Measurements from ENCODE around the gene NDRG3. TPM values are rescaled to one million over a fixed set of nuclear protein-coding genes. Genes with fewer than 3 reads are reported as not detected.

The NDRG3 gene
- total RNA-seq, 2 experiments from 2014 or later: 16.3 to 17.1 TPM

GRCh38 chr20:36775196-36775595 is 29.3 kb upstream of the NDRG3 start:
- H3K4me3 Mint-ChIP-seq: no peak overlapping the region
- H3K27ac Mint-ChIP-seq: no peak overlapping the region
- H3K27me3 Mint-ChIP-seq: peaks cover 3% of the 10 kb centered on the region
- H3K9me3 Mint-ChIP-seq: no peaks in the 10 kb centered on the region
- peaks cover 9% of the 10 kb centered on the region for H3K4me1 Mint-ChIP-seq
- DNase-seq: no peak
- H3K36me3 Mint-ChIP-seq: peaks cover 6% of the 10 kb centered on the region

- Mint-ChIP-seq H3K4me3 (peak within 1 kb of the TSS; percentile 86), H3K27me3 (peaks cover 3% of the 10 kb centered on the region), H3K4me1 (peaks cover 12% of the 10 kb centered on the region), H3K9me3 (no peaks in the 10 kb centered on the region), H3K36me3 (peaks cover 8% of the 10 kb centered on the region), H3K27ac (peak within 1 kb of the TSS; percentile 94)
- DNase-seq: peak; percentile 99
Measured at GRCh38 chr20:36773597-36774390, 27.9 kb upstream of the NDRG3 start, which contains the start of gene DSN1. Gene DSN1 (minus strand): TSS chr20:36773763. CDS start chr20:36771458, 2,305 bp downstream.

GRCh38 chr20:36773107-36773596 is 27.3 kb upstream of the NDRG3 start:
- H3K4me1 Mint-ChIP-seq: peaks cover 12% of the 10 kb centered on the region
- peaks cover 8% of the 10 kb centered on the region for H3K36me3 Mint-ChIP-seq
- H3K4me3 Mint-ChIP-seq: peak overlapping the region; percentile 86
- H3K27me3 Mint-ChIP-seq: peaks cover 3% of the 10 kb centered on the region
- H3K27ac Mint-ChIP-seq: peak overlapping the region; percentile 94
- no peaks in the 10 kb centered on the region for H3K9me3 Mint-ChIP-seq
- no peak for DNase-seq

- Mint-ChIP-seq H3K27ac (peak overlapping the region; percentile 44), H3K4me1 (peaks cover 15% of the 10 kb centered on the region), H3K27me3 (peaks cover 3% of the 10 kb centered on the region), H3K36me3 (peaks cover 8% of the 10 kb centered on the region), H3K4me3 (no peak overlapping the region), H3K9me3 (no peaks in the 10 kb centered on the region)
- DNase-seq: no peak
Measured at GRCh38 chr20:36770680-36771079, 24.8 kb upstream of the NDRG3 start.

- H3K4me3 Mint-ChIP-seq: no peak overlapping the region
- no peak for DNase-seq
- H3K36me3 Mint-ChIP-seq: peaks cover 8% of the 10 kb centered on the region
- H3K9me3 Mint-ChIP-seq: no peaks in the 10 kb centered on the region
- no peak overlapping the region for H3K27ac Mint-ChIP-seq
- peaks cover 14% of the 10 kb centered on the region for H3K4me1 Mint-ChIP-seq
- peaks cover 3% of the 10 kb centered on the region for H3K27me3 Mint-ChIP-seq
Measured at GRCh38 chr20:36768768-36769430, 23.0 kb upstream of the NDRG3 start.

- Mint-ChIP-seq H3K27me3 (no peaks in the 10 kb centered on the region), H3K36me3 (peaks cover 12% of the 10 kb centered on the region), H3K4me3 (no peak overlapping the region), H3K9me3 (no peaks in the 10 kb centered on the region), H3K27ac (no peak overlapping the region), H3K4me1 (peaks cover 3% of the 10 kb centered on the region)
- DNase-seq: no peak
Measured at GRCh38 chr20:36761125-36761524, 15.2 kb upstream of the NDRG3 start.

- no peak overlapping the region for H3K27ac Mint-ChIP-seq
- no peaks in the 10 kb centered on the region for H3K9me3 Mint-ChIP-seq
Measured at GRCh38 chr20:36760647-36761046, 14.8 kb upstream of the NDRG3 start.

GRCh38 chr20:36758276-36758675 is 12.4 kb upstream of the NDRG3 start:
- Mint-ChIP-seq H3K36me3 (peaks cover 13% of the 10 kb centered on the region), H3K27ac (no peak overlapping the region), H3K27me3 (no peaks in the 10 kb centered on the region), H3K4me1 (peaks cover 3% of the 10 kb centered on the region), H3K9me3 (no peaks in the 10 kb centered on the region), H3K4me3 (no peak overlapping the region)
- DNase-seq: no peak

More at GRCh38 chr20:36760647-36761046, 14.8 kb upstream of the NDRG3 start:
- H3K4me3 Mint-ChIP-seq: no peak overlapping the region
- peaks cover 3% of the 10 kb centered on the region for H3K4me1 Mint-ChIP-seq
- no peak for DNase-seq
- H3K36me3 Mint-ChIP-seq: peaks cover 13% of the 10 kb centered on the region
- H3K27me3 Mint-ChIP-seq: no peaks in the 10 kb centered on the region

GRCh38 chr20:36756496-36756895 is 10.6 kb upstream of the NDRG3 start:
- peak overlapping the region; percentile 25 for H3K27ac Mint-ChIP-seq
- H3K9me3 Mint-ChIP-seq: no peaks in the 10 kb centered on the region
- no peaks in the 10 kb centered on the region for H3K27me3 Mint-ChIP-seq
- H3K4me3 Mint-ChIP-seq: no peak overlapping the region
- peaks cover 3% of the 10 kb centered on the region for H3K4me1 Mint-ChIP-seq
- DNase-seq: no peak
- H3K36me3 Mint-ChIP-seq: peaks cover 23% of the 10 kb centered on the region

- H3K4me3 Mint-ChIP-seq: no peak overlapping the region
- H3K27me3 Mint-ChIP-seq: no peaks in the 10 kb centered on the region
- H3K4me1 Mint-ChIP-seq: no peaks in the 10 kb centered on the region
- H3K36me3 Mint-ChIP-seq: peaks cover 31% of the 10 kb centered on the region
- H3K27ac Mint-ChIP-seq: no peak overlapping the region
- peak; percentile 24 for DNase-seq
- no peaks in the 10 kb centered on the region for H3K9me3 Mint-ChIP-seq
Measured at GRCh38 chr20:36754656-36755222, 8.8 kb upstream of the NDRG3 start.

GRCh38 chr20:36752582-36752981 is 6.7 kb upstream of the NDRG3 start:
- Mint-ChIP-seq H3K27me3 (no peaks in the 10 kb centered on the region), H3K36me3 (peaks cover 28% of the 10 kb centered on the region), H3K27ac (no peak overlapping the region), H3K4me3 (no peak overlapping the region), H3K4me1 (no peaks in the 10 kb centered on the region), H3K9me3 (no peaks in the 10 kb centered on the region)
- DNase-seq: no peak

GRCh38 chr20:36745234-36745926 is 510 bp downstream of the NDRG3 start:
- H3K36me3 Mint-ChIP-seq: peaks cover 5% of the 10 kb centered on the region
- peak overlapping the region; percentile 70 for H3K27ac Mint-ChIP-seq
- H3K4me1 Mint-ChIP-seq: peaks cover 21% of the 10 kb centered on the region
- no peaks in the 10 kb centered on the region for H3K9me3 Mint-ChIP-seq
- no peak for DNase-seq
- no peaks in the 10 kb centered on the region for H3K27me3 Mint-ChIP-seq
- H3K4me3 Mint-ChIP-seq: peak overlapping the region; percentile 89

- no peak for DNase-seq
- Mint-ChIP-seq H3K27me3 (no peaks in the 10 kb centered on the region), H3K27ac (no peak overlapping the region), H3K4me3 (peak overlapping the region; percentile 89), H3K4me1 (peaks cover 21% of the 10 kb centered on the region), H3K9me3 (no peaks in the 10 kb centered on the region), H3K36me3 (no peaks in the 10 kb centered on the region)
Measured at GRCh38 chr20:36744764-36745191, 1.1 kb downstream of the NDRG3 start.

GRCh38 chr20:36744243-36744642 is 1.6 kb downstream of the NDRG3 start:
- H3K27ac Mint-ChIP-seq: no peak overlapping the region
- H3K9me3 Mint-ChIP-seq: no peaks in the 10 kb centered on the region
- peaks cover 21% of the 10 kb centered on the region for H3K4me1 Mint-ChIP-seq
- peak overlapping the region; percentile 19 for H3K4me3 Mint-ChIP-seq
- H3K27me3 Mint-ChIP-seq: no peaks in the 10 kb centered on the region
- no peaks in the 10 kb centered on the region for H3K36me3 Mint-ChIP-seq
- DNase-seq: no peak

- Mint-ChIP-seq H3K36me3 (no peaks in the 10 kb centered on the region), H3K4me1 (peaks cover 21% of the 10 kb centered on the region), H3K9me3 (no peaks in the 10 kb centered on the region), H3K27me3 (no peaks in the 10 kb centered on the region), H3K4me3 (no peak overlapping the region), H3K27ac (no peak overlapping the region)
- no peak for DNase-seq
Measured at GRCh38 chr20:36742558-36742957, 3.3 kb downstream of the NDRG3 start.
